SK-N-MC (cell line): ENCODE measurements around the gene CHAF1B.

Experiments
- EZH2 ChIP-seq: fragments of 200-600 bp; sonication (generic); IDR thresholded peaks from one replicate; pipeline ENCODE4 v1.6.1; 2017; ENCODE audit warnings: antibody characterized with exemption
- POLR2AphosphoS5 ChIP-seq: IDR thresholded peaks from 2 replicates; pipeline ENCODE4 v1.6.1; 2012; ENCODE audit warnings: mild to moderate bottlenecking, low read depth, low read length, borderline replicate concordance

- TF ChIP-seq POLR2AphosphoS5 (no peak), EZH2 (no peak)
Observed at GRCh38 chr21:36434144-36434543, 49.0 kb downstream of the CHAF1B start.
